Hepatocyte (in vitro differentiated cells): ENCODE results near the gene SH3PXD2A.

Experiments used
- CTCF ChIP-seq: fragments of 200-600 bp; sonication (generic); IDR thresholded peaks from 2 replicates; pipeline ENCODE4 v1.5.1; 2016; ENCODE audit warnings: antibody characterized with exemption, mild to moderate bottlenecking; ENCODE audit not compliant: poor library complexity
- EZH2 ChIP-seq: fragments of 200-600 bp; sonication (generic); IDR thresholded peaks from 2 replicates; pipeline ENCODE4 v1.6.1; 2016; ENCODE audit warnings: antibody characterized with exemption, mild to moderate bottlenecking, borderline replicate concordance

GRCh38 chr10:103649654-103650423 is 205.5 kb downstream of the SH3PXD2A start:
- TF ChIP-seq CTCF (no peak), EZH2 (no peak)
